IPS-NIHi7 (cell line): Measurements from ENCODE around the gene MRM3.
"Not testable (repeated sequence)": the region's sequence is repeated elsewhere in the genome, so short reads cannot be mapped to it uniquely, and the experiment has no call there.

Experiments
- DNase-seq: peaks from one replicate; pipeline ENCODE4 v3.0.0; 2012; ENCODE audit warnings: mixed read lengths; ENCODE audit errors: extremely low spot score

The MRM3 gene

GRCh38 chr17:781805-782731, at the start of gene MRM3, which contains the start of gene GLOD4:
TSS of gene MRM3 (plus strand) at chr17:782353. CDS start at chr17:782379, 26 bp downstream.
TSS of gene GLOD4 (minus strand) at chr17:782280. CDS start at chr17:782255, 25 bp downstream.
- DNase-seq: peak; percentile 93

- DNase-seq: peak; percentile 52
Measured at GRCh38 chr17:732902-733720, 49.0 kb upstream of the MRM3 start.

- DNase-seq: no peak
Measured at GRCh38 chr17:733743-734142, 48.4 kb upstream of the MRM3 start.

GRCh38 chr17:737561-738113, 44.5 kb upstream of the MRM3 start:
- DNase-seq: no peak

GRCh38 chr17:740240-741017, 41.7 kb upstream of the MRM3 start:
- no peak for DNase-seq

GRCh38 chr17:742147-742793, 39.9 kb upstream of the MRM3 start:
- no peak for DNase-seq

GRCh38 chr17:743139-743538, 39.0 kb upstream of the MRM3 start:
- DNase-seq: no peak

- no peak for DNase-seq
Measured at GRCh38 chr17:744937-745336, 37.2 kb upstream of the MRM3 start.

- DNase-seq: no peak
Measured at GRCh38 chr17:745406-745805, 36.7 kb upstream of the MRM3 start.

- no peak for DNase-seq
Measured at GRCh38 chr17:746181-746580, 36.0 kb upstream of the MRM3 start.

GRCh38 chr17:746783-747629, 35.1 kb upstream of the MRM3 start:
- DNase-seq: no peak

GRCh38 chr17:748604-749003, 33.5 kb upstream of the MRM3 start:
- not testable (repeated sequence) for DNase-seq

- not testable (repeated sequence) for DNase-seq
Measured at GRCh38 chr17:749359-749758, 32.8 kb upstream of the MRM3 start.

GRCh38 chr17:750431-751037, 31.6 kb upstream of the MRM3 start:
- no peak for DNase-seq

GRCh38 chr17:751269-752001, 30.7 kb upstream of the MRM3 start:
- DNase-seq: peak; percentile 19

GRCh38 chr17:752002-752619, 30.0 kb upstream of the MRM3 start, which contains the start of gene GEMIN4:
TSS of gene GEMIN4 (minus strand) at chr17:752264. CDS start at chr17:752142, 122 bp downstream.
- peak; percentile 98 for DNase-seq

GRCh38 chr17:752620-753219, 29.4 kb upstream of the MRM3 start:
- DNase-seq: peak; percentile 58

- no peak for DNase-seq
Measured at GRCh38 chr17:753418-753817, 28.7 kb upstream of the MRM3 start.
